GM10248 (cell line): Measurements from ENCODE around the gene FHIP1B.
"Not testable (repeated sequence)": the region's sequence is repeated elsewhere in the genome, so short reads cannot be mapped to it uniquely, and the experiment has no call there.

Experiments
- CTCF ChIA-PET: fragments of 300-600 bp; sonication (Branson Sonifier 250); formaldehyde crosslinking; extraction: SDS; loops from one replicate; lab custom pipeline; 2021; ENCODE audit warnings: antibody characterized with exemption; lab: Yijun Ruan, JAX
- POLR2A ChIA-PET: fragments of 350-650 bp; sonication (Branson Sonifier 250); formaldehyde crosslinking; extraction: SDS; loops from one replicate; lab custom pipeline; 2020; ENCODE audit warnings: antibody characterized with exemption; lab: Yijun Ruan, JAX
- DNase-seq: peaks from one replicate; pipeline ENCODE4 v3.0.0; 2012; ENCODE audit errors: extremely low spot score
- TF ChIP-seq, protein P1 (sequence below): IDR thresholded peaks from 2 replicates; pipeline ENCODE4 v1.5.1; 2012; ENCODE audit warnings: mild to moderate bottlenecking, low read depth; ENCODE audit errors: extremely low read depth, missing control alignments, control extremely low read depth

Gene FHIP1B

GRCh38 chr11:6234387-6235107, at the start of gene FHIP1B:
Gene FHIP1B (minus strand): TSS chr11:6234636. CDS start chr11:6224516, 10,120 bp downstream.
- POLR2A ChIA-PET: interaction anchor here (1.0 kb wide), 1 partner anchor 247 kb away, joined by 3 read pairs; the partner anchor contains the start of genes ARFIP2 and TIMM10B

DNA sequence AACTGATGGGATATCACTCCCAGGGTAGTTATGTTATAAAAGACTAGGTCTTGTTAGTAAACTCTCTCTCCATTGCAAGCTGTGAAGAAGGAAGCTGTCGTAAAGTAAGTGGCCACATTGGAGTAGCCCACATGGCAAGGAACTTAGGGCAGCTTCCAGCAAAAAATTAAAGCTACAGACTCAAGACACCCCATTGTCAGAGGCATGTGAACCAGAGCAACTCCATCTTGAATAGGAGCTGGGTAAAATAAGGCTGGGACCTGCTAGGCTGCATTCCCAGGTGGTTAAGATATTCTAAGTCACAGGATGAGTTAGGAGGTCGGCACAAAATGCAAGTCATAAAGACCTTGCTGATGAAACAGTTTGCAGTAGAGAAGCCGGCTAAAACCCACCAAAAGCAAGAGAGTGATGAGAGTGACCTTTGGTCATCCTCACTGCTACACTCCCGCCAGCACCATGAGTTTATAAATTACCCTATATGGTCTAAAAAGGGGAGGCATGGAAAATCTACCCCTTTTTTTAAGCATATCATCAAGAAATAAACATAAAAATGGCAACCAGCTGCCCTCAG, 49.1 kb upstream of the FHIP1B start:
- no peak for DNase-seq
- CTCF ChIA-PET: interaction anchor here (1.6 to 2.8 kb wide), 2 partner anchors 12 to 79 kb away, joined by 5 to 7 read pairs; no protein-coding TSS in a partner anchor
- TF ChIP-seq, protein P1, sequence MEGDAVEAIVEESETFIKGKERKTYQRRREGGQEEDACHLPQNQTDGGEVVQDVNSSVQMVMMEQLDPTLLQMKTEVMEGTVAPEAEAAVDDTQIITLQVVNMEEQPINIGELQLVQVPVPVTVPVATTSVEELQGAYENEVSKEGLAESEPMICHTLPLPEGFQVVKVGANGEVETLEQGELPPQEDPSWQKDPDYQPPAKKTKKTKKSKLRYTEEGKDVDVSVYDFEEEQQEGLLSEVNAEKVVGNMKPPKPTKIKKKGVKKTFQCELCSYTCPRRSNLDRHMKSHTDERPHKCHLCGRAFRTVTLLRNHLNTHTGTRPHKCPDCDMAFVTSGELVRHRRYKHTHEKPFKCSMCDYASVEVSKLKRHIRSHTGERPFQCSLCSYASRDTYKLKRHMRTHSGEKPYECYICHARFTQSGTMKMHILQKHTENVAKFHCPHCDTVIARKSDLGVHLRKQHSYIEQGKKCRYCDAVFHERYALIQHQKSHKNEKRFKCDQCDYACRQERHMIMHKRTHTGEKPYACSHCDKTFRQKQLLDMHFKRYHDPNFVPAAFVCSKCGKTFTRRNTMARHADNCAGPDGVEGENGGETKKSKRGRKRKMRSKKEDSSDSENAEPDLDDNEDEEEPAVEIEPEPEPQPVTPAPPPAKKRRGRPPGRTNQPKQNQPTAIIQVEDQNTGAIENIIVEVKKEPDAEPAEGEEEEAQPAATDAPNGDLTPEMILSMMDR: no peak
- POLR2A ChIA-PET: no interaction called here

More at GRCh38 chr11:6234387-6235107, at the start of gene FHIP1B:
- peak; percentile 96 for DNase-seq
- TF ChIP-seq, protein P1: no peak
- CTCF ChIA-PET: interaction anchor here (1.8 to 4.2 kb wide), 2 partner anchors 16 to 128 kb away, joined by 6 to 45 read pairs; no protein-coding TSS in a partner anchor

- POLR2A ChIA-PET, DNase-seq: not testable (repeated sequence)
- CTCF ChIA-PET: interaction anchor here (1.6 kb wide), 1 partner anchor 18 kb away, joined by 3 read pairs; no protein-coding TSS in a partner anchor
Measured at GRCh38 chr11:6280809-6281208, 46.4 kb upstream of the FHIP1B start.

- no peak for DNase-seq
- CTCF ChIA-PET: interaction anchor here (1.2 to 1.7 kb wide), 2 partner anchors 14 to 89 kb away, joined by 3 to 5 read pairs; no protein-coding TSS in a partner anchor
- TF ChIP-seq, protein P1: no peak
- POLR2A ChIA-PET: no interaction called here
Measured at GRCh38 chr11:6273188-6273587, 38.8 kb upstream of the FHIP1B start.

DNA sequence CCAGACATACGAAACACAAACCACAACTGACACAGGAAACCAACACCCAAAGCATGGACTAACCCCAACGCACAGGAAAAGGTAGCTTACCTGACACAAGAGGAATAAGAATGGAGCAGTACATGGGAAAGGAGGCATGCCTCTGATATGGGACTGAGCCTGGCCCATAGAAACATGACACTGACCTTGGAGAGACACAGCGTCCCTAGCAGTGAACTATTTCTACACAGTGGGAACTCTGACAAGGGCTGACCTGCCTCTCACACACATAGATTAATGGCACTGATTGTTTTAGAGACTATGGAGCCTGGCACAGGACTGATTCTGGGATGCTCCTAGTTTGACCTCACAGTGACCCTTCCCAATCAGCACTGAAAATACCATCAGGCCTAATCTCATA, 37.2 kb upstream of the FHIP1B start:
- CTCF ChIA-PET: no interaction called here
- no peak for DNase-seq
- TF ChIP-seq, protein P1: no peak
- POLR2A ChIA-PET: no interaction called here

- CTCF ChIA-PET: no interaction called here
- POLR2A ChIA-PET: no interaction called here
- TF ChIP-seq, protein P1: no peak
- no peak for DNase-seq
Measured at GRCh38 chr11:6270584-6271246, 36.3 kb upstream of the FHIP1B start.
